NCI-H1930 (cell line): ENCODE results near the gene EFCAB13.
"Not testable (repeated sequence)": the region's sequence is repeated elsewhere in the genome, so short reads cannot be mapped to it uniquely, and the experiment has no call there.

ENCODE experiments used
- DNase-seq, 2 experiments: peaks; one replicate each; lab custom pipeline; 2025; lab: John Stamatoyannopoulos, UW

Gene EFCAB13

DNA sequence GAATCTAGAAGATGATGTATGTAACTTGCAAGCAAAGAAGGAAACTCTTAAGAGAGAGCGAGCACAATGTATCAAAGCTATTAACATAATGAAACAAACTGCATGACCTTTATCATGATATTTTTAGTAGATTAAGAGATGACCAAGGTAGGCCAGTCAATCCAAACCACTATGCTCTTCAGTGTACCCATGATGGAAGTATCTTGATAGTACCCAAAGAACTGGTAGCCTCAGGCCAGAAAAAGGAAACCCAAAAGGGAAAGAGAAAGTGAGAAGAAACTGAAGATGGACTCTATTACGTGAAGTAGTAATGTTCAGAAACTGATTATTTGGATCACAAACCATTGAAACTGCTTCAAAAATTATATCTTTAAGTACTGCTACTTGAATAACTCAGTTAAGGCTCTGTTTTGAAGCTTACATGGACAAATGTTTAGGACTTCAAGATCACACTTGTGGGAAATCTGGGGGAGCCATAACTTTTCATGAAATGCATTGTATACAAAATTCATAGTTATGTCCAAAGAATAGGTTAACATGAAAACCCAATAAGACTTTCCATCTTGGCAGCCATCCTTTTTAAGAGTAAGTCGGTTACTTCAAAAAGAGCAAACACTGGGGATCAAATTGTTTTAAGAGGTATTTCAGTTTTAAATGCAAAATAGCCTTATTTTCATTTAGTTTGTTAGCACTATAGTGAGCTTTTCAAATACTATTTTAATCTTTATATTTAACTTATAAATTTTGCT lies 102.3 kb downstream of the EFCAB13 start:
- DNase-seq = not testable (repeated sequence)

DNA sequence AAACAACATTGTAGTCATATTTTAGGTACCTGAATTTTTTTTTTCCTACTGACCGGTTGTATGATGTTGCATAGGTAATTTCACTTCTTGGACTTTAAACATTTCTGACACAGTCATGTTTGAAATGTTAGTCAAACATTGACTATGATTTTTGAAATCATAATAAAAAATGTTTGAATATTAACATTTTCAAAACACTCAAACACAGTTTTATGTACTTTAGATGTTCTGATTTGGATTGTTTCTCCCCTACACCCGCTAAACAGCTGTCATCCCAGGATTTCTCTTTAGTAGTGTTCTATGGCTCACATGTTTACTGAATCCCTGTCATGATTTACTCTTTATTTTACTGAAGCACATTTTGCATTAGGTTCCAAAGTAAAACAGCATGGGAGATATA lies 104.2 kb downstream of the EFCAB13 start:
- DNase-seq = no peak

DNA sequence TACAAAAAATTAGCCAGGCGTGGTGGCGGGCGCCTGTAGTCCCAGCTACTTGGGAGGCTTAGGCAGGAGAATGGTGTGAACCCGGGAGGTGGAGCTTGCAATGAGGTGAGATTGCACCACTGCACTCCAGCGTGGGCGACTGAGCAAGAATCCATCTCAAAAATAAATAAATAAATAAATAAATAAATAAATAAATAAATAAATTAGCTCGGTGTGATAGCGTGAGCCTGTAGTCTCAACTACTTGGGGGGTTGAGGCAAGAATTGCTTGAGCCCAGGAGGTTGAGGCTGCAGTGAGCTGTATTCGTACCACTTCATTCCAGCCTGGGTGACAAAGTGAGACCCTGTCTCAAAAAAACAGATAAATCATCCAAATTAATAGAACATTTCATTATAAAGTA lies 108.5 kb downstream of the EFCAB13 start:
- DNase-seq = not testable (repeated sequence)

DNA sequence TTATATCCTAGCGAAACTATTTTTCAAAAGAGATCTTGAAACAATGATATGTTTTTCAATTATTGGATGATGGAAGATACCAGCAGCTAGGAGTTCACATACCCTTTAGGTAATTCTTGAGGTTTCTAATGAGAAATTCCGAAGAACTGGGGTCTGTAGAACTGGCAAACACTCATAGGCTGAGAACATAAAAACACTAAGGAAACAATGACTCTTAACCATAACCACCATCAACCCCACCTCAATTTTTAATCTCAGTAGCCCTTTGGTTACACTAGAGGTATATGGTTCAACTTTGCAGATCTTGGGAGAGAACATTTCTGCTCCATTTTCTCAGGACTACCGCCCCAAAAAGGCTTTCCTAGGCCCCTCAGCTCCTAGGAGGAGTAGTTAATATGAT lies 141.4 kb downstream of the EFCAB13 start:
- DNase-seq = no peak

DNA sequence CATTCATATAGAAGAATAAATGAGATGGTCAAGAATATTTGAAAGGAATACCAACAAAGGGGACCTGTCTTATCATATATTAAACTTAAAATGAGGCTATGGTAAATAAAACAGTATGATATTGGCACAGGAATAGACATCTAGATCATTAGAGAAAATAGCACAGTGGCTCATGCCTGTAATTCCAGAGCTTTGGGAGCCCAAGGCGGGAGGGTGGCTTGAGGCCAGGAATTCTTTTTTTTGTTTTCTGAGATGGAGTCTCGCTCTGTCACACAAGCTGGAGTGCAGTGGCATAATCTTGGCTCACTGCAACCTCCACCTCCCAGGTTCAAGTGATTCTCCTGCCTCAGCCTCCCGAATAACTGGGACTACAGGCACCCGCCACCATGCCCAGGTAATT lies 143.2 kb downstream of the EFCAB13 start:
- DNase-seq = not testable (repeated sequence)

DNA sequence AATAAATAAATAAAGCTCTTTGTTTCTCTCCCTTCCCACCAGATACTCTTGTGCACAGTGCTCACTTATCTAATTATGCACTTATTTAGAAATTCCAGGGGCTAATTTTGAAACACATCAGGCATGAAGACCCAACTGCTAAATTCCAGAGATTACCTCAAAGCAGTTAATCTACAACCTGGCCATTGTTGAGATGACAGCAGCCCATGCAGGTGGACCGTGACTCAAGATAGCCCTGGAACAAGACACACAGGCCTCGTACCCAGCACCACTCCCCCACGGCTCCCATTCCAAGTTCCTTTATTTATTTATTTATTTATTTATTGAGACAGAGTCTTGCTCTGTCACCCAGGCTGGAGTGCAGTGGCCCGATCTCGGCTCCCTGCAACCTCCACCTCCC lies 147.1 kb downstream of the EFCAB13 start:
- no peak for DNase-seq

DNA sequence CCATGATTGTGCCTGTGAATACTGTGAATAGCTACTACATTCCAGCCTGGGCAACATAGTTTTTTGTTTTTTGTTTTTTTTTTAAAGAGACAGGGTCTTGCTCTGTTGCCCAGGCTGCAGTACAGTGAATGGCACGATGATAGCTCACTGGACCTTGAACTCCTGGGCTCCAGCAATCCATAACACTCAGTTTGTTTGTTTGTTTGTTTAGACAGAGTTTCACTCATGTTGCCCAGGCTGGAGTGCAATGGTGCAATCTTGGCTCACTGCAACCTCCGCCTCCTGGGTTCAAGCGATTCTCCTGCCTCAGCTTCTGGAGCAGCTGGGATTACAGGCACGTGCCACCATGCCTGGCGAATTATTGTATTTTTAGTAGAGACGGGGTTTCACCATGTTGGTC lies 148.3 kb downstream of the EFCAB13 start:
- not testable (repeated sequence) for DNase-seq
